ENCODE results near the gene BHLHE23. TPM values are rescaled to one million over a fixed set of nuclear protein-coding genes. Genes with fewer than 3 reads are reported as not detected.

Gene BHLHE23
- total RNA-seq, 2 donors from 2014 or later: not detected

DNA sequence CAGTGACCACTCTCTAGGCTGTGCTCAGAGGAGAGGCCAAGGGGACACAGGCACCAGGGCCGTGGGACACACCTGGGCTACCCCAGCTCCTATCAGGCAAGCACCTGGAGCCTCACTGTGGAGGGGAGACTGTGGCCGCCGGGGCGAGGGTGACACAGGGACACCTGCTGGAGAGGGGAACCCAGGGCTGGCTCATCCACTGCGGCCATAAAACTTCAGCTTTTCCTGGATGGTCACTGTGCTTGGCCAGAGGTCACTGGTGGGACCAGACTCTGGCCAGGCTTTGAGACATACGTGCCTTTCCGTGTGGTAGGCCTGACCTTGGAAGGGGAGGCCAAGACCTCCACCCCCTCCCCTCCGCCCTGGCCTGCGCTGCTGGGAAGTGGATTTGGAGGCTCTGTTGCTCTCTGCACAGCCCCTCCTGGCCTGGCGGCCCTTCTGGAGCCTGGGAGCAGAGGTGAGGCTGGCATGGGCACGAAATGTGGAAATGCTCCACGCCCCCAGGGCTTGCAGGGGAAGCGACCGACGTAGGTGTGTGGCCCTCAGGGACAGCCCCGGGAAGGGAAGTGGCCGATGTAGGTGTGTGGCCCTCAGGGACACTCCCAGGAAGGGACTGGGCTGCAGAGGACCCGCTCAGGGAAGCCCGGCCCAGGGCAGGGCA, 42.9 kb upstream of the BHLHE23 start:
- DNase-seq (no peak), ATAC-seq (no peak)
- Histone ChIP-seq H3K4me3 (no peak overlapping the region), H3K4me1 (no peaks in the 10 kb centered on the region), H3K9me3 (no peaks in the 10 kb centered on the region), H3K27ac (no peak overlapping the region), H3K36me3 (replicated peaks in 1 of 2; ENCODE audit: insufficient read depth in 1 of 2, low read depth in 2 of 2) (no peaks in the 10 kb centered on the region), H3K27me3 (no peaks in the 10 kb centered on the region)
- intact Hi-C loops (cut with DNase I): no loop called here
- WGBS, 2 donors: 68 to 74% methylated on average over 4 to 17 of the region's 19 CpGs
- TF ChIP-seq POLR2A (IDR thresholded peaks at IDR 0.05): no peak
- TF ChIP-seq, protein P1, sequence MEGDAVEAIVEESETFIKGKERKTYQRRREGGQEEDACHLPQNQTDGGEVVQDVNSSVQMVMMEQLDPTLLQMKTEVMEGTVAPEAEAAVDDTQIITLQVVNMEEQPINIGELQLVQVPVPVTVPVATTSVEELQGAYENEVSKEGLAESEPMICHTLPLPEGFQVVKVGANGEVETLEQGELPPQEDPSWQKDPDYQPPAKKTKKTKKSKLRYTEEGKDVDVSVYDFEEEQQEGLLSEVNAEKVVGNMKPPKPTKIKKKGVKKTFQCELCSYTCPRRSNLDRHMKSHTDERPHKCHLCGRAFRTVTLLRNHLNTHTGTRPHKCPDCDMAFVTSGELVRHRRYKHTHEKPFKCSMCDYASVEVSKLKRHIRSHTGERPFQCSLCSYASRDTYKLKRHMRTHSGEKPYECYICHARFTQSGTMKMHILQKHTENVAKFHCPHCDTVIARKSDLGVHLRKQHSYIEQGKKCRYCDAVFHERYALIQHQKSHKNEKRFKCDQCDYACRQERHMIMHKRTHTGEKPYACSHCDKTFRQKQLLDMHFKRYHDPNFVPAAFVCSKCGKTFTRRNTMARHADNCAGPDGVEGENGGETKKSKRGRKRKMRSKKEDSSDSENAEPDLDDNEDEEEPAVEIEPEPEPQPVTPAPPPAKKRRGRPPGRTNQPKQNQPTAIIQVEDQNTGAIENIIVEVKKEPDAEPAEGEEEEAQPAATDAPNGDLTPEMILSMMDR (IDR thresholded peaks at IDR 0.05): no peak

DNA sequence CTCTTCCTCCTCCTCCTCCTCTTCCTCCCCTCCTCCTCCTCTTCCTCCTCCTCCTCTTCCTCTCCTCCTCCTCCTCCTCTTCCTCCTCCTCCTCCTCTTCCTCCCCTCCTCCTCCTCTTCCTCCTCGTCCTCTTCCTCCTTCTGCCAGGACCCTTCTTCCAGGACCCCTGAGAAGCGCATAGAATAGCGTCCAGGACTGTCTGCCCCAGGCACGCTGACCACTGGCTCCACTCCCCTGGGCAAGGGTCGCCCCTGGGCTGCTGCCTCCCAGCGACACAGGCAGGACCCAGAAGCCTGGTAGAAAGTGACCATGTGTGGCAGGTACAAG, 42.4 kb upstream of the BHLHE23 start:
- WGBS, 2 donors: 74 to 77% methylated on average over 4 to 6 of the region's 6 CpGs
- no peak for DNase-seq
- TF ChIP-seq POLR2A (IDR thresholded peaks at IDR 0.05): no peak
- TF ChIP-seq, protein P1 (IDR thresholded peaks at IDR 0.05): no peak
- intact Hi-C loops (cut with DNase I): no loop called here
- Histone ChIP-seq H3K4me3 (no peak overlapping the region), H3K27ac (no peak overlapping the region), H3K9me3 (no peaks in the 10 kb centered on the region), H3K4me1 (no peaks in the 10 kb centered on the region), H3K36me3 (replicated peaks in 1 of 2; ENCODE audit: insufficient read depth in 1 of 2, low read depth in 2 of 2) (no peaks in the 10 kb centered on the region), H3K27me3 (no peaks in the 10 kb centered on the region)
- no peak for ATAC-seq

DNA sequence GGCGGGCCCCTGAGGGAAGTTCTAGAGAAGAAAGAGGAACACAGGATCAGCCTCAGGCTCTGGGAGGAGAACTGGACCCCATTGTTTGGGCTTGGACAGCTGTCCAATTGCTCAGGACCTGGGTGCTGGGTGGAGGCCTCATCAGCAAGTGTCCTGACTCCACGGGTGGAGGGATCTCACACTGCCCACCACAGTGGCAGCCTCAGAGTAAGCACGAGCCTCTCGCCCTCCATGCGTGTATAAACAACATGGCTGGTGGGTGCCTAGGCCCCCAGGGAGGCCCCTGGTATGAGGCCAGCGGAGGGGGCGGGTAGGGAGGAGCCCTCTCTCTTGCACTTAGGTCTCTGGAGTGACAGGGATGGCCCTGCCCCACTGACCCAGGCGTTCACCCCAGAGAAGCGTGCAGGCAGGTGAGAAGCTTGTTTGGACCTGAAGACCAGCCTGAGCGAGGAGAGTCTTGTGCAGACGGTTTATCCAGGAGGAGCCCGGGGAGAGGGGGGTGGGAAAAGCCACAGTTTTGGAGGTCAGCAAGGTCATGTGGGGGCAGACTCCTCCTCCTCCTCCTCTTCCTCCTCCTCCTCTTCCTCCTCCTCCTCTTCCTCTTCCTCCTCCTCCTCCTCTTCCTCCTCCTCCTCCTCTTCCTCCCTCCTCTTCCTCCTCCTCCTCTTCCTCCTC, 41.9 kb upstream of the BHLHE23 start:
- H3K4me1 ChIP-seq: no peaks in the 10 kb centered on the region
- DNase-seq: no peak

DNA sequence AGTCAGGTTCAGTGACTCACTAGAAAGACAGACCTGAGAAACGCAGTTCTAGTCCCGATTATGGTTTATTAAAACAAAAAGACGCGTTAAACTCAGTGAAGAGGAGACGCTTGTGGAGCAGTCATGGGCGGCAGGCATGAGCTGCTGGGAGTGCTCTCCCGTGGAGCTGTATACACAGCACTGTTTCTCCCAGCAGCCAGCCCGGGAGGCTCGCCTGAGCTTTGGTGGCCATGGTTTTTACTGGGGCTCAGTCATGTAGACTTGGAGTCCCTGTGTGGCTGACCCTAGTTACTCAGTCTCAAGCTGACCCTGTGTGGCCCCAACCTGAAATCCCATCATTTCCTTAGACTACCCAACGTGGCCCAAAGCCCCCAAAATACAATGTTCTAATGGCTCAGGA, 41.2 kb upstream of the BHLHE23 start:
- TF ChIP-seq POLR2A (IDR thresholded peaks at IDR 0.05): no peak
- TF ChIP-seq, protein P1 (IDR thresholded peaks at IDR 0.05): no peak
- Histone ChIP-seq H3K27ac (no peak overlapping the region), H3K9me3 (no peaks in the 10 kb centered on the region), H3K4me1 (no peaks in the 10 kb centered on the region), H3K27me3 (no peaks in the 10 kb centered on the region), H3K4me3 (no peak overlapping the region), H3K36me3 (replicated peaks in 1 of 2; ENCODE audit: insufficient read depth in 1 of 2, low read depth in 2 of 2) (no peaks in the 10 kb centered on the region)
- intact Hi-C loops (cut with DNase I): no loop called here
- ATAC-seq (no peak), DNase-seq (no peak)
- WGBS, 2 donors: 74 to 82% methylated on average over 10 of the region's 10 CpGs

More for the DNA sequence above, 41.9 kb upstream of the BHLHE23 start:
- Histone ChIP-seq H3K4me3 (no peak overlapping the region), H3K27ac (no peak overlapping the region), H3K9me3 (no peaks in the 10 kb centered on the region), H3K27me3 (no peaks in the 10 kb centered on the region), H3K36me3 (replicated peaks in 1 of 2; ENCODE audit: insufficient read depth in 1 of 2, low read depth in 2 of 2) (no peaks in the 10 kb centered on the region)
- TF ChIP-seq, protein P1 (IDR thresholded peaks at IDR 0.05): no peak
- no peak for TF ChIP-seq POLR2A (IDR thresholded peaks at IDR 0.05)
- intact Hi-C loops (cut with DNase I): no loop called here
- 72 to 85% methylated on average over 6 to 12 of the region's 12 CpGs for WGBS, 2 donors
- ATAC-seq: no peak

DNA sequence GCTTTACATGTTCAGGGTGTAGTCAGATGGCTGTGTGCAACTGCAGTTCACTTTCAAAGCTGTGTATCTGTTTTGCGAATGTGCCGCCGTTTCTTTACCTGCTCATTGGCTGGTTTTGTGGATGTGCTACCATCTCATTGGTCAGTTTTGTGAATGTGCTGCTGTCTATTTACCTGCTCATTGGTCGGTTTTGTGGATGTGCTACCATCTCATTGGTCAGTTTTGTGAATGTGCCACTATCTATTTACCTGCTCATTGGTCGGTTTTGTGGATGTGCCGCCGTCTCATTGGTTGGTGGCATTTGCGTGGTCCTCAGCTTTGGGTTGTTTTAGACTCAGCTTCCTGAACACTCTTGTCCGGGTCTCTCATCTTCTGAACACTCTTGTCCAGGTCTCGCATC, 40.5 kb upstream of the BHLHE23 start:
- DNase-seq: no peak
- Histone ChIP-seq H3K27ac (no peak overlapping the region), H3K4me3 (no peak overlapping the region), H3K36me3 (replicated peaks in 1 of 2; ENCODE audit: insufficient read depth in 1 of 2, low read depth in 2 of 2) (no peaks in the 10 kb centered on the region), H3K27me3 (no peaks in the 10 kb centered on the region), H3K9me3 (no peaks in the 10 kb centered on the region), H3K4me1 (no peaks in the 10 kb centered on the region)
- 79 to 83% methylated on average over 10 of the region's 10 CpGs for WGBS, 2 donors
- TF ChIP-seq, protein P1 (IDR thresholded peaks at IDR 0.05): no peak
- no peak for TF ChIP-seq POLR2A (IDR thresholded peaks at IDR 0.05)
- intact Hi-C loops (cut with DNase I): no loop called here
- no peak for ATAC-seq

All from body of pancreas (tissue), 4 donors.